Heart right ventricle (tissue), 16 donors: Measurements from ENCODE around the gene KCNAB3. TPM values are rescaled to one million over a fixed set of nuclear protein-coding genes. Genes with fewer than 3 reads are reported as not detected.

Experiments used
- ATAC-seq, 8 donors: fragments of 200-7000 bp; cut with Tn5 transposase; one replicate each; pipeline ENCODE4 v1.9.1; 2020; ENCODE audit warnings: mild to moderate bottlenecking in 8 of 8, moderate library complexity in 8 of 8, moderate number of reproducible peaks in 1 of 8
- DNase-seq, 2 donors: peaks; one replicate each; pipeline ENCODE4 v3.0.0-alpha.2; 2020
- H3K27ac ChIP-seq, 10 donors: fragments of 200-600 bp; sonication (generic) in 2 of 10; one replicate each; pipeline versions ENCODE4 v1.5.0 to v1.8.0; 2020 to 2022; ENCODE audit warnings: mild to moderate bottlenecking in 3 of 10
- H3K27me3 ChIP-seq, 7 donors: fragments of 200-600 bp; one replicate each; pipeline ENCODE4 v1.8.0; 2021 to 2022; ENCODE audit warnings: mild to moderate bottlenecking in 2 of 7
- H3K36me3 ChIP-seq, 9 donors: fragments of 200-600 bp; sonication (generic) in 1 of 9; one replicate each; pipeline versions ENCODE4 v1.5.0 to v1.8.0; 2020 to 2022; ENCODE audit warnings: mild to moderate bottlenecking in 2 of 9
- H3K4me1 ChIP-seq, 9 donors: fragments of 200-600 bp; sonication (generic) in 1 of 9; one replicate each; pipeline versions ENCODE4 v1.5.0 to v1.8.0; 2020 to 2022; ENCODE audit warnings: mild to moderate bottlenecking in 4 of 9
- H3K4me3 ChIP-seq, 10 donors: fragments of 200-600 bp; sonication (generic) in 2 of 10; one replicate each; pipeline versions ENCODE4 v1.5.0 to v1.8.0; 2020 to 2022; ENCODE audit warnings: mild to moderate bottlenecking in 7 of 10, moderate library complexity in 2 of 10
- H3K9me3 ChIP-seq, 11 donors: fragments of 200-600 bp in 10 of 11; sonication (generic) in 2 of 11; one replicate each; pipeline versions ENCODE4 v1.5.0 to v1.8.0; 2013 to 2022; ENCODE audit warnings: mild to moderate bottlenecking in 2 of 11, control low read depth in 1 of 11, moderate library complexity in 1 of 11
- WGBS, 2 donors: extraction: QIAGEN DNeasy Blood & Tissue Kit; methylation state at CpG; one replicate each; pipeline ENCODE4 v1.1.7; 2013; ENCODE audit warnings: inconsistent platforms in 1 of 2; 5-methylcytosine and 5-hydroxymethylcytosine counted together
- intact Hi-C, 10 donors: fragments of 100-400 bp; cut with DNase I; formaldehyde crosslinking; loops; one replicate each; pipeline versions ENCODE4 v1.11.1 to v1.14.2; 2022
- polyA plus RNA-seq, 2 donors: library from polyadenylated mRNA; stranded (reverse); fragments of 200-250 nt; gene quantifications; one replicate each; pipeline ENCODE4 v1.2.3, GENCODE V29; 2013
- total RNA-seq, 10 donors: library from RNA; stranded (reverse); fragmentation: NEBNext Ultra II Directional in 3 of 10; extraction: Animal tissue kit (Norgen Biotek cat#: 25700) in 3 of 10; gene quantifications; one replicate each; pipeline versions ENCODE4 v1.2.1 to v1.2.4, GENCODE V29; 2021 to 2023
- TF ChIP-seq, protein P1 (sequence below), 9 donors: fragments of 200-600 bp; sonication (generic) in 2 of 9; IDR thresholded peaks; one replicate each; pipeline versions ENCODE4 v1.5.0 to v1.8.0; 2021 to 2022; ENCODE audit warnings: antibody characterized with exemption in 9 of 9, mild to moderate bottlenecking in 5 of 9, moderate library complexity in 1 of 9
- donor health status: Arrhythmogenic right ventricular cardiomyopathy.
- donor health status: ischemic (EF 13 %, LVEDD 7.1; RV severe dilation, severe dysfunction).
- donor health status: healthy with polysubstance abuse.
- donor health status: DM: no; HTN: yes; CAD: no.
- donor health status: DM: no; HTN: no; CAD: no.
- donor health status: ischemic (EF 25% LVEDD 6.9; RV normal size, moderate dysfunction).
- donor health status: ischemic (EF 25% LVEDD 5.7; RV mildly dilated, moderate dysfunction).
- donor health status: healthy.
- donor health status: DM: yes; HTN: yes; CAD: no.
- donor health status: Ischemic cardiomyopathy.
- donor health status: ischemic (EF 35%, LVEDD 5.7; RV mildly dilated, moderate dysfunction).
- donor health status: nonischemic (EF 11% LVEDD 7.7; RV severe dilation, severe dysfunction).
- donor health status: DM: yes; HTN: yes; CAD: no.
- donor health status: PGD.
- donor health status: ischemic (EF 29% LVEDD 5.4; RV normal size, mild dysfunction).
- donor health status: nonischemic (EF 23%, LVEDD 6.1; RV moderate dilation, normal function).

Gene KCNAB3
- total and polyA plus RNA-seq, 12 donors, result 0.11 to 1.5 (median 0.39) TPM

DNA sequence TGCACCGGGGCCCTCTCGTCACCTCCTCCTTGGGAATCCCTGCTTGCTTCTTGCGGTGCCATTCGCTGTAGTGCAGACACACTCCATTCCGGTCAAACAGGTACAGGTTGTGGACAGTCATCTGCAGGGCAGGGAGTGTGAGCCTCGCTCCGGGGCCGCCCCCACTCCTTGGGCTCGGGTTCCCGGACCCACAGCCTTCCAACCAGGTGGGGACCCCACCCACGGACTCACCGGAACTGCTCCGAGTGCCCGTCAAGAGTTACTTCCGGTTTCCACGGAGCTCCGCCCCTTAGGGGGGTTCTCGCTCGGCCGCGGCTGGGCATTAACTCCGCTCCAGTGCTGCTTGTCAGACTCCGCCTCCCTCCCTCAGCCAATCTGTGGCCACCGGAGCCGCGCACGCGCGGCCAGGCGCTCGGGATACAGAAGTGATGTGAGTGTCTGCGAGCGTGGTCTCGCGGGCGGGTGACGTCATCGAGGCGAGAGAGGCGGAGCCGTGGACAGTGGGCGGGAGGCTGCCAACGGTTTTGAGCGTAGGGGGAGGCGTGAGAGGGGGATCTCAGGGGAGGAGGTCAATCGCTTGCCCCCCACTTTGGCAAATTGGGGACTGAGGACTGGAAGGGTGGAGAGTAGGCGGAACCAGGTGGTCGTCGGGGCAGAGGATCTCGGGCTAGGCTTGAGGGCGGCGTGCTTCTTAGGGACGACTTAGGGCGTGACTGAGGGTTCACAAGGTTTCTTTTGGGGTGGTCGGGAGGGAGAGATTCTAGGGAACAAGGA, 2.2 kb upstream of the KCNAB3 start, which contains the start of the genes CNTROB and TRAPPC1:
TSS of gene CNTROB (plus strand) at position 498 of the 774 bp plus-strand sequence. CDS start 874 bp downstream, outside the sequence.
TSS of gene TRAPPC1 (minus strand) at position 238 of the 774 bp plus-strand sequence. CDS start at position 121, 117 bp downstream.
- intact Hi-C loops, result loop anchor here in 1 of 10 donors (5.0 kb wide), 1 partner anchor 45 kb away; the partner anchor contains the start of gene CHD3
- ATAC-seq (peak; percentile 98 to 99 (median 99)), DNase-seq (peak; percentile 99 to 100)
- Histone ChIP-seq H3K9me3 (no peaks in the 10 kb centered on the region), H3K4me3 (peak within 1 kb of the TSS; percentile 46 to 94 (median 77)), H3K27ac (peak within 1 kb of the TSS in 9 of 10 donors; percentile 49 to 92 (median 79)), H3K27me3 (no peaks in the 10 kb centered on the region), H3K36me3 (peaks cover 0 to 42% (median 4%) of the 10 kb centered on the region in 9 donors), H3K4me1 (peaks cover 2 to 36% (median 22%) of the 10 kb centered on the region in 9 donors)
- 0% methylated on average over 55 of the region's 55 CpGs for WGBS, 2 donors
- TF ChIP-seq, protein P1, sequence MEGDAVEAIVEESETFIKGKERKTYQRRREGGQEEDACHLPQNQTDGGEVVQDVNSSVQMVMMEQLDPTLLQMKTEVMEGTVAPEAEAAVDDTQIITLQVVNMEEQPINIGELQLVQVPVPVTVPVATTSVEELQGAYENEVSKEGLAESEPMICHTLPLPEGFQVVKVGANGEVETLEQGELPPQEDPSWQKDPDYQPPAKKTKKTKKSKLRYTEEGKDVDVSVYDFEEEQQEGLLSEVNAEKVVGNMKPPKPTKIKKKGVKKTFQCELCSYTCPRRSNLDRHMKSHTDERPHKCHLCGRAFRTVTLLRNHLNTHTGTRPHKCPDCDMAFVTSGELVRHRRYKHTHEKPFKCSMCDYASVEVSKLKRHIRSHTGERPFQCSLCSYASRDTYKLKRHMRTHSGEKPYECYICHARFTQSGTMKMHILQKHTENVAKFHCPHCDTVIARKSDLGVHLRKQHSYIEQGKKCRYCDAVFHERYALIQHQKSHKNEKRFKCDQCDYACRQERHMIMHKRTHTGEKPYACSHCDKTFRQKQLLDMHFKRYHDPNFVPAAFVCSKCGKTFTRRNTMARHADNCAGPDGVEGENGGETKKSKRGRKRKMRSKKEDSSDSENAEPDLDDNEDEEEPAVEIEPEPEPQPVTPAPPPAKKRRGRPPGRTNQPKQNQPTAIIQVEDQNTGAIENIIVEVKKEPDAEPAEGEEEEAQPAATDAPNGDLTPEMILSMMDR (IDR thresholded peaks at IDR 0.05), result no peak

DNA sequence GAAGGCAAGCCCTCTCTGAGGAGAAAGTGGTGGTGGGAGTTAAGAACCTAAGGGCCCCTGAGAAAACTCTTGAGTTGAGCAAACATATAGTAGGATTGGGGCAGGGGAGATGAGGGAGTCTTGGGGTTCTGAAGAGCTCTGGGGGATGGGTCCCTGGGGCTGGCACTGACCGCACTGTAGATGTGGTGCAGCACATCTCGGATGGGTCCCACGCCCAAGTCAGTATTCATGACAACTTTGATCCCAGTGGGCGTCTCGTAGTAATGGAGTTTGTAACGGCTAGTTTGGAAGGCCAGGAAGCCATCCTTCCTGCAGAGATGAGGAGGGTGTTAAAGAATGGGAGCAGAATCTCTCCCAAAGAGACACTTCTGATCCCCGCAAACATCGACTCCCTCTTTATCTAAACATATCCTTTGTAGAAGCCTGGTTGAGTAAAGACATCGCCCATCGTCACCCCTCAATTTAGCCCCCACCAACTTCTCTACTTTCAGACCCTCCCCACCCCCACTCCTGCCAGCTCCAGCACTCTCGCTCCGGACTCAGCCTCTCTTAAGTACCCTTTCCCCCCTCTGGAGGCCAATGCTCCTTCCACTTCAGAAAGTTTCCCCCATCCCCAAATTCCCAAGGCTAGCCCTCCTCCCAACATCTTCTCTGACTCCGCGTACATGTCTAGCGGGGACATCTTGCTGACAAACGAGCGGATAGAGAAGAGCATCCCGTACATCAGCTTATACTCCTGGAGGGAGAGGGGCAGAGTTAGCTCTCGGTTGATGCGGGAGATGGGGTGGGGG, 1.4 kb upstream of the KCNAB3 start:
- Histone ChIP-seq H3K27ac (peak overlapping the region in 9 of 10 donors; percentile 49 to 92 (median 79)), H3K4me1 (peaks cover 2 to 36% (median 22%) of the 10 kb centered on the region in 9 donors), H3K27me3 (no peaks in the 10 kb centered on the region), H3K4me3 (peak overlapping the region; percentile 46 to 94 (median 77)), H3K36me3 (peaks cover 0 to 33% (median 2%) of the 10 kb centered on the region in 9 donors), H3K9me3 (no peaks in the 10 kb centered on the region)
- TF ChIP-seq, protein P1 (IDR thresholded peaks at IDR 0.05), result no peak
- DNase-seq (no peak), ATAC-seq (no peak)
- intact Hi-C loops, result loop anchor here in 1 of 10 donors (5.0 kb wide), 1 partner anchor 44 kb away; the partner anchor contains the start of gene CHD3
- WGBS, 2 donors, result 44% methylated on average over 20 of the region's 20 CpGs

DNA sequence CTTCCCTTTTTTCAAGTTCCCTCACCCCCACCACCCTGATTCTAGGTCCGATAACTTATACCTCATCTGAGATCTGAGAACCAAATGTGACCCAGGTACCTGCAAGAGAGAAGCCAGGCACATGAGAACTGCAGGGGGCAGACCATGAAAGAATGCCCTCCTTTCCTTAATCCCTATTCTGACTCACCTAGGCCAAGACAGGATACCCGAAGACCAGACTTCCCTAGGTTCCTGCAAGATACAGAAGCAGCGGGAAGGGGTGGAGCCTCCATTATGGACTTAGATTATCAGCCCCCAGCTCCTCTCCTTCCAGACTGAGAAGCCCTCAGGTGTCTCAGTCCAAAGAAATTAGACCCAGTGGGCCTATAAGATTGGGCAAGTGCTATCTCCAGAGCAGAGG, 2.1 kb downstream of the KCNAB3 start:
- Histone ChIP-seq H3K36me3 (peaks cover 0 to 16% (median 0%) of the 10 kb centered on the region in 9 donors), H3K27ac (no peak overlapping the region), H3K27me3 (no peaks in the 10 kb centered on the region), H3K4me3 (no peak overlapping the region), H3K9me3 (no peaks in the 10 kb centered on the region), H3K4me1 (peaks cover 0 to 24% (median 13%) of the 10 kb centered on the region in 9 donors)
- 86 to 88% methylated on average over 3 of the region's 3 CpGs for WGBS, 2 donors
- intact Hi-C loops, result loop anchor here in 1 of 10 donors (5.0 kb wide), 1 partner anchor 130 kb away; no protein-coding TSS in a partner anchor
- ATAC-seq (no peak), DNase-seq (no peak)
- TF ChIP-seq, protein P1 (IDR thresholded peaks at IDR 0.05), result no peak
